ENCODE results near the gene CFAP107.

CFAP107 gene

GRCh38 chr1:12811409-12811784, 65.4 kb downstream of the CFAP107 start:
- no peak for TF ChIP-seq CTCF (conservative IDR thresholded peaks at IDR 0.05; ENCODE audit: low read depth)
- no peak for DNase-seq (ENCODE audit: low spot score)
- ChIA-PET CTCF (interaction anchor here (0.6 kb wide), 1 partner anchor 16 kb away, joined by 7 read pairs; no protein-coding TSS in a partner anchor), POLR2A (ENCODE audit: low non-redundant PET) (no interaction called here)
- peak overlapping the region; percentile 65 for H3K27ac ChIP-seq
